Memory B cell (primary cell): ENCODE measurements around the gene HEXD.
A peak's percentile ranks its signal among the peaks of the same experiment; 100 is the strongest.

Experiments
- ATAC-seq: fragments of 150-1000 bp; cut with Tn5 transposase; 2 replicates; pipeline ENCODE4 v1.10.0; 2021; ENCODE audit warnings: low read depth, mild to moderate bottlenecking, moderate library complexity
- DNase-seq, 2 donors: peaks; one replicate each; pipeline ENCODE4 v3.0.0; 2022; ENCODE audit warnings: low spot score in 2 of 2
- H3K27ac Mint-ChIP-seq: one replicate; pipeline ENCODE4 v1.8.0; 2022; ENCODE audit warnings: mild to moderate bottlenecking, moderate library complexity, mixed read lengths
- H3K27me3 Mint-ChIP-seq: one replicate; pipeline ENCODE4 v1.8.0; 2022; ENCODE audit warnings: mixed read lengths
- H3K36me3 Mint-ChIP-seq: one replicate; pipeline ENCODE4 v1.8.0; 2022; ENCODE audit warnings: mild to moderate bottlenecking, mixed read lengths
- H3K4me1 Mint-ChIP-seq: one replicate; pipeline ENCODE4 v1.8.0; 2022; ENCODE audit warnings: mixed read lengths
- H3K4me3 Mint-ChIP-seq: one replicate; pipeline ENCODE4 v1.8.0; 2022; ENCODE audit warnings: mild to moderate bottlenecking, moderate library complexity, mixed read lengths
- H3K9me3 Mint-ChIP-seq: one replicate; pipeline ENCODE4 v1.8.0; 2022; ENCODE audit warnings: mixed read lengths

The HEXD gene

DNA sequence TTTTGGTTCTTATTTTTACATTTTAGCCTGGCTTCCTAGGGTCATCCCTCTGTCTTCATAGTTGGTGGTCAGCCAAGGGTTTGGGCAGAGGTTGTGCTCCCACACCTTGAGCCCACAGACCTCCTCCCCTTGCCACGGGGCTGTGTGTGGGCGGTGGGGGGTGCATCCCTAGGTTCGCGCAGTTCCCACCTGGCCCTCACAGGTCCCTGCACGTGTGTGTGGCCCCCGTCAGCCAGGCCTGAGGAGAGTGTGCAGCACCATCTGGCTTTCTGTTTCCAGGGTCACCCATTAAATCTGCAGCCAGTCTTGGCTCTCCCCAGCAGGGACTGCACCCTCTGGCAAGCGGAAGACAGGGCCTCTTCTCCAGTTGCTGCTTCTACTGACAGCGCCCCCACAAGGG is 13.9 kb downstream of the HEXD start:
- H3K27ac Mint-ChIP-seq: no peak overlapping the region
- H3K9me3 Mint-ChIP-seq: no peaks in the 10 kb centered on the region

GRCh38 chr17:82433560-82434215 is 15.5 kb downstream of the HEXD start:
- Mint-ChIP-seq H3K27me3 (no peaks in the 10 kb centered on the region), H3K9me3 (no peaks in the 10 kb centered on the region), H3K36me3 (peaks cover 11% of the 10 kb centered on the region), H3K4me1 (peaks cover 19% of the 10 kb centered on the region), H3K4me3 (peak overlapping the region; percentile 21), H3K27ac (no peak overlapping the region)
- ATAC-seq (no peak), DNase-seq (no peak)

More for the DNA sequence above, 13.9 kb downstream of the HEXD start:
- Mint-ChIP-seq H3K36me3 (peaks cover 13% of the 10 kb centered on the region), H3K27me3 (no peaks in the 10 kb centered on the region), H3K4me3 (no peak overlapping the region), H3K4me1 (peaks cover 21% of the 10 kb centered on the region)
- DNase-seq (no peak), ATAC-seq (no peak)

- H3K9me3 Mint-ChIP-seq: no peaks in the 10 kb centered on the region
- H3K27me3 Mint-ChIP-seq: no peaks in the 10 kb centered on the region
- peak overlapping the region; percentile 75 for H3K4me3 Mint-ChIP-seq
- peaks cover 18% of the 10 kb centered on the region for H3K4me1 Mint-ChIP-seq
- peak; percentile 89 for ATAC-seq
- H3K36me3 Mint-ChIP-seq: peaks cover 11% of the 10 kb centered on the region
- peak in 1 of 2 donors; percentile 31 for DNase-seq
- H3K27ac Mint-ChIP-seq: no peak overlapping the region
These were observed 16.0 kb downstream of the HEXD start for GRCh38 chr17:82434216-82434565.

DNA sequence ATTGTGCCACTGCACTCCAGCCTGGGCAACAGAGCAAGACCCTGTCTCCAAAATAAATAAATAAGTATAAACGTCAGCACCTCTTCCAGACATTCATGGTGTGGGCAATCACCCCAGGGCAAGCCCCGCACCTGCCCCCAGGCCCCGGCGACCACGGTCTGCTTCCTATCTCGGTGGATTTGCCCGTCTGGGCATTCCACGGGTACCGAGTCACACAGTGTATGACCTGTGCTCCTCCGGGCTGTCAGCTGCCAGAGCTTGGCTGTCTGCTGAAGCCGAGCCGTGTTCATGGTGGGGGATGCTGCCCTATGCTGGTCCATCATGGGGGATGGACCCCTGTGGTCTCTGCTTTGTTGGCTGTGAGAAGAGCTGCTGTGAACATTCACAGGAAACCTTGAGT is 17.0 kb downstream of the HEXD start:
- Mint-ChIP-seq H3K9me3 (no peaks in the 10 kb centered on the region), H3K4me1 (peaks cover 11% of the 10 kb centered on the region), H3K36me3 (peaks cover 3% of the 10 kb centered on the region), H3K4me3 (no peak overlapping the region), H3K27me3 (no peaks in the 10 kb centered on the region), H3K27ac (no peak overlapping the region)
- ATAC-seq (no peak), DNase-seq (no peak)

DNA sequence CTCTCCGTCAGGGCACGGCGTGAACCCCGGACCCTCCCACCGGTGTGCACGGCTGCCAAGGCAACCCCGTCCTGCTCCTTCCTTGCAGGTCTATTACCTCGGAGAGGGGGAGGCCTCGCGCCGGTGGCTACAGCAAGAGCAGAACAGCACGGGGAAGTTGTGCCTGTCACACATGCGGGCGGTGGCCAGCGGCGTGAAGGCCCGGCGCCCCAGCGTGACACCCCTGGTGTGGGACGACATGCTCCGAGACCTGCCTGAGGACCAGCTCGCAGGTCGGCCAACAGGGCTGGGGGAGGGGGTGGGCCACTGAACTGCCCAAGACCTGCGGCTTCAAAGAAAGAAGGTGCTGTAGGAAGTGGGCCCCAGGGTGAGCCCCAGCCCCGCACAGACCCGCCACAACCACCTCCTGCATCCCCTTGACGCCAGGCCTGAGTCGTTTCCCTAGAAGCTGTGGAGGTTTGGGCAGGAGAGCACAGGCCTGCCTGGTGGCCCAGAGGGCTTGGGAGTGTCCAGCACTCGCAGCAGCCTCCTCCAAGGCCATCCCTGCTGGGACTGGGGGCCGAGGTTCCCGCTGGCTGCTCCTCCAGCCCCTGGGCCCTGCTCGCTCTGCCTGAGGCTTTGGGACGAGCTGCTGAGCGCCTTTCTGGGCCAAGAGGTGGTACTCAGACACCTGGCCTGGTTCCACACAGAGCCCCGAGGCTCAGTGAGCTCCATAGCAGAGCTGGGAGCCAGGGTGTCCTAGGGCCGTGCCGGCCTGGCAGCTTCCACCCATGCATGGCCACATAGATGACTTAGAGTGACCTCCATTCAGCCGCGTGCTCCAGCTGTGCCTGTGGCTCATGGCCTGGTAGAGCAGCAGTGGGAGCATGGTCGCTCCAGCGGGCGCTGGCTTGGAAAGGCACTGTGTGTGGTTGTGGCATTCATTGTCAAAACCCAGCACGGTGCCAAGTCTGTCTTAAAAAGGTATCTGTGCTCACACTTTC is 17.7 kb downstream of the HEXD start:
- Mint-ChIP-seq H3K9me3 (no peaks in the 10 kb centered on the region), H3K4me3 (no peak overlapping the region), H3K36me3 (peaks cover 1% of the 10 kb centered on the region), H3K27me3 (no peaks in the 10 kb centered on the region), H3K4me1 (peaks cover 17% of the 10 kb centered on the region), H3K27ac (no peak overlapping the region)
- no peak for ATAC-seq
- no peak for DNase-seq

GRCh38 chr17:82436601-82437324 is 18.6 kb downstream of the HEXD start:
- Mint-ChIP-seq H3K36me3 (peaks cover 1% of the 10 kb centered on the region), H3K27me3 (no peaks in the 10 kb centered on the region), H3K4me3 (no peak overlapping the region), H3K4me1 (peaks cover 26% of the 10 kb centered on the region), H3K27ac (no peak overlapping the region), H3K9me3 (no peaks in the 10 kb centered on the region)
- no peak for ATAC-seq
- no peak for DNase-seq

- H3K4me3 Mint-ChIP-seq: no peak overlapping the region
- H3K4me1 Mint-ChIP-seq: peaks cover 26% of the 10 kb centered on the region
- H3K36me3 Mint-ChIP-seq: peaks cover 1% of the 10 kb centered on the region
- no peak overlapping the region for H3K27ac Mint-ChIP-seq
- H3K9me3 Mint-ChIP-seq: no peaks in the 10 kb centered on the region
- H3K27me3 Mint-ChIP-seq: no peaks in the 10 kb centered on the region
- no peak for ATAC-seq
- DNase-seq: no peak
These were observed 19.1 kb downstream of the HEXD start for GRCh38 chr17:82437325-82437668.

GRCh38 chr17:82438401-82439193 is 20.4 kb downstream of the HEXD start:
- Mint-ChIP-seq H3K36me3 (peaks cover 5% of the 10 kb centered on the region), H3K4me3 (no peak overlapping the region), H3K27ac (no peak overlapping the region), H3K27me3 (no peaks in the 10 kb centered on the region), H3K9me3 (no peaks in the 10 kb centered on the region), H3K4me1 (peaks cover 29% of the 10 kb centered on the region)
- DNase-seq: no peak
- ATAC-seq: no peak

GRCh38 chr17:82439194-82439828 is 21.2 kb downstream of the HEXD start:
- Mint-ChIP-seq H3K4me1 (peaks cover 26% of the 10 kb centered on the region), H3K27me3 (no peaks in the 10 kb centered on the region), H3K27ac (no peak overlapping the region), H3K36me3 (peaks cover 4% of the 10 kb centered on the region), H3K4me3 (no peak overlapping the region), H3K9me3 (no peaks in the 10 kb centered on the region)
- no peak for DNase-seq
- no peak for ATAC-seq

DNA sequence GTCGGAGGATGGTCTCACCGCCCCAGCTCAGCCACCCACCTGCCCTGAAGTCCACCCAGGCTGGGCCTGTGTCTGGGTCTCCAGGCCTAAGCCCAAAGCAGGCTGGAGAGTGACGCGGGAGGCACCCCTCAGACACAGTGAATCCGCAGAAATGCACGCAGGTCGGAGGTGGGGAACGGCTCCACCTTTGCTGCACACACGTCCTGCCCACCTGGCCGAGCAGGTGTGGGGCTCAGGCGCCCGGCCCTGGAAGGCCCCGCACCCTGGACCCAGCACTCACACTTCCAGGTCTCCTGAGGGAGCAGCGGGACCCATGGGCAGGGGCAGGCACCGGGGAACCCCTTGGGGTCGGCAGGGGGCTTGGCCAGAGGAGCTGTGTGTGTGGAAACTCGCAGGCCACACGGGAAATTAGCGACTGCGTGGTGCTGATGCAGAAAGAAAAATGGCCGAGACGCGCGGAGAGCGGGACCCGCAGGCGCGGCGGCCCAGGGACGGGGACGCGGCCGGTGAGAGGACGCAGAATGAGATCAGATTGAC is 21.8 kb downstream of the HEXD start:
- Mint-ChIP-seq H3K4me3 (peak overlapping the region; percentile 79), H3K27ac (peak overlapping the region; percentile 95), H3K9me3 (no peaks in the 10 kb centered on the region), H3K36me3 (peaks cover 4% of the 10 kb centered on the region), H3K27me3 (no peaks in the 10 kb centered on the region), H3K4me1 (peaks cover 24% of the 10 kb centered on the region)
- no peak for ATAC-seq
- no peak for DNase-seq

GRCh38 chr17:82440469-82440981 is 22.4 kb downstream of the HEXD start:
- Mint-ChIP-seq H3K4me3 (peak overlapping the region; percentile 79), H3K9me3 (no peaks in the 10 kb centered on the region), H3K36me3 (peaks cover 4% of the 10 kb centered on the region), H3K27me3 (no peaks in the 10 kb centered on the region), H3K4me1 (peaks cover 21% of the 10 kb centered on the region), H3K27ac (peak overlapping the region; percentile 95)
- DNase-seq (no peak), ATAC-seq (peak; percentile 58)

GRCh38 chr17:82440991-82441627 is 23.0 kb downstream of the HEXD start:
- H3K4me3 Mint-ChIP-seq: peak overlapping the region; percentile 79
- peaks cover 4% of the 10 kb centered on the region for H3K36me3 Mint-ChIP-seq
- no peaks in the 10 kb centered on the region for H3K9me3 Mint-ChIP-seq
- no peaks in the 10 kb centered on the region for H3K27me3 Mint-ChIP-seq
- peak overlapping the region; percentile 95 for H3K27ac Mint-ChIP-seq
- H3K4me1 Mint-ChIP-seq: peaks cover 21% of the 10 kb centered on the region
- ATAC-seq (peak; percentile 33), DNase-seq (no peak)
